GM19025 (cell line): ENCODE measurements around the gene TMEM156.

Experiments used
- ATAC-seq: cut with Tn5 transposase; IDR thresholded peaks from one replicate; pipeline ENCODE4 v1.9.1; 2021; ENCODE audit warnings: mild to moderate bottlenecking, low read depth, moderate library complexity; ENCODE audit not compliant: unreplicated experiment

Gene TMEM156, protein sequence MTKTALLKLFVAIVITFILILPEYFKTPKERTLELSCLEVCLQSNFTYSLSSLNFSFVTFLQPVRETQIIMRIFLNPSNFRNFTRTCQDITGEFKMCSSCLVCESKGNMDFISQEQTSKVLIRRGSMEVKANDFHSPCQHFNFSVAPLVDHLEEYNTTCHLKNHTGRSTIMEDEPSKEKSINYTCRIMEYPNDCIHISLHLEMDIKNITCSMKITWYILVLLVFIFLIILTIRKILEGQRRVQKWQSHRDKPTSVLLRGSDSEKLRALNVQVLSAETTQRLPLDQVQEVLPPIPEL

DNA sequence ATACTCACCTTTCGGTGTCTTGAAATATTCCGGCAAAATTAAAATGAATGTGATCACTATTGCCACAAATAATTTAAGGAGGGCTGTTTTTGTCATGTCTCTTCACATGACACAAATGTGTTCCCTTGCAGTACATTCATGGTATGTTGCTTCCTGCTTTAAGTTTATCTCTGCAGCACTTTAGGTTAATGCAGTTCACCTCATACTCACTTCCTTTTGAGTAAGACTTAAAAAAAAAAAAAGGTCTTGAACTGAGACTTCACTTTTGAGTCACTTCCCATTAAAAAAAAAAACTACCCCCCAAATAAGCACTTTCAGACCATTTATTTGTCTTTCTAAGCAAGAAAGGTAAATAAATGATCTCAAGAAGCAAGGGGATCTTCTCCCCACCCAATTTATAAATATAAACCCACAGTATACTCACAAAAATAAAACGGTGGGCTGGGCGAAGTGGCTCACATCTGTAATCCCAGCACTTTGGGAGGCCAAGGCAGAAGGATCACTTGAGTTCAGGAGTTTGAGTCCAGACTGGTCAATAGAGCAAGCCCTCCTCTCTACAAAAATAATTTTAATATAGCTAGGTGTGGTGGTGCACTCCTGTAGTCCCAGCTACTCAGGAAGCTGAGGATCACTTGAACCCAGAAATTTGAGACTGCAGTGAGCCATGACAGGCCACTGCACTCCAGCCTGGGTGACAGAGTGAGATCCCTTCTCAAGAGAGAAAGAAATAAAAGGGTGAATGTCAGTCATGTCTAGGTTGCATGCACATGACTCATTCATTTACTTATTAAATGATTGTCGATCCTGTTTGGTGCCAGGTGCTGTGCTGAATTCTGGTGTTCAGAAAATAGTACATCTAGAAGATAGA lies at the start of gene TMEM156:
Gene TMEM156 (minus strand): TSS at position 192 of the 868 bp plus-strand sequence. CDS start 96 bp downstream, at position 96.
- peak; percentile 42 for ATAC-seq

DNA sequence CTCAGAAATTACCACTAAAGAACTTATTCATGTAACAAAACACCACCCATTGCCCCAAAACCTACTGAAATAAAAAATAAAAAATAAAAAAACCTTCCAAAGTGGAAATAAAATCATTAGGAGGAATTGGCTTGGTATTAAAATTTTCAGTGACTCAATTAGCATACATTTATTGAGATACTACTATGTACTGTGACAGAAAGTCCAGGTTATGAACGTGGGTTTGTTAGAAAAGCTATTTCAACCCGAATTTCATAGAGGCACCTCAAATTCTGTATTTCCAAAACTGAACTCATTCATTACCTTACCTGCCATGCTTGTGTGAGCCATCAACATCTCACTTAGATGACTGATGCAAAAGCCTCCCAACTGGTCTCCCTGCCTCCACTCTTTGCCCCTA lies 46.6 kb upstream of the TMEM156 start:
- no peak for ATAC-seq

DNA sequence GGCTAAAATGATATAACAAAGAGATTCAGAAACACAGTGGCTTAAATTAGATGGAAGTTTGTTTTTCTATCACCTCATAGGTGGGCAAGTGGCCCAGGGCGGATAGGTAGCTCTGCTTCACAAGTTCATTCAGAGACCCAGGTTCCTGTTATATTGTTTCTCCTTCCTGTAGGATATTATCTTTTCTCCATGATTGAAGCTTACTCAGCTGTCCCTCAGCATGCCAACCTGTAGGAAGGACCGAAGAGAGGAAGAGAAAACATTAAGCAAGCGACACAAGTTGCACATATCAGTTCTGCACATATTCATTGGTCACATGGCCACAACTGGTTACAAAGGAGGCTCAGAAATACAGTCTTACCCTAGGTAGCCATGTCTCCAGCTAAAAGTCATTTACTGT lies 36.7 kb upstream of the TMEM156 start:
- ATAC-seq: no peak

DNA sequence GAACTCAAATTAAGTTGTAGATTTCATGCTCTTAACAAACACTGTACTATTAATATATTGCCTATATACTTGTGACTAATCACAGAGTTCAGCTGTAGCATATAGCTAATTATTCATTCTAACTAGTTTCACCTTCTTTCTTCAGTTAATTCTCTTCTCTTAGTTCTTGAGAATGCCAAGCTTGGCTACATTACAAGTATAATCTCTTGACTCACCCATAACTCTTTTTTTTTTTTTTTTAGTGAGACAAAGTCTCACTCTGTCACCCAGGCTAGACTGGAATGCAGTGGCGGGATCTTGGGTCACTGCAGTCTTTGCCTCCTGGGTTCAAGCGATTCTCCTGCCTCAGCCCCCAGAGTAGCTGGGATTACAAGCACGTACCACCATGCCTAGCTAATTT lies 35.2 kb upstream of the TMEM156 start:
- ATAC-seq: no peak

DNA sequence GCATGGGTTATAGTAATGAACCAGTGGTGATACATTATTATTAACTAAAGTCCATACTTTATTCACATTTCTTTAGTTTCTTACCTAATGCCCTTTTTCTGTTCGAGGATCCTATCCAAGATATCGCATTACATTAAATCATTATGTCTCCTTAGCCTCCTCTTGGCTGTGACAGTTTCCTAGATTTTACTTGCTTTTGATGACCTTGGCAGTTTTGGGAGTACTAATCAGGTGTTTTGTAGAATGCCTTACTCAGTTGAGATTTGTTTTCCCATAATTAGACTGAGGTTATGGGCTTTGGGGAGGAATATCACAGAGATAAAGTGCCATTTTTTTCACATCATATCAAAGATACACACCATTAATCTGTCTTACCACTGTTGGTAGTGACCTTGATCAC lies 34.8 kb upstream of the TMEM156 start:
- ATAC-seq: no peak

DNA sequence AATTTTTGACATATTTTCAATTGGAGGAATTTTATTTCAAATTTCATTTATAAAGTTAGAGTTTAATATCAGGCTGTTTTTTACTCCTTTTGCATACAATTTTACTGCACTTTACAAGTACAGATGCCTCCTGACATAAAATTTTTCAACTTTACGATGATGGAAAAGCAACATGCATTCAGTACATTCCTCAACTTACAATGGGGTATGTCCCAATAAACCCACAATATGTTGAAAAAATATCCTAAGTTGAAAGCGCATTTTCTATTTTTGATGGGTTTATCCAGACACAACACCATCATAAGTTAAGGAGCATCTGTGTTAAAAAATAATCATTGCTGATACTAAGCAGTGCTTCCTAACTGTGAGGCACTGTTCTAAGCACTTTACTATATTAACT lies 34.2 kb upstream of the TMEM156 start:
- ATAC-seq: no peak

DNA sequence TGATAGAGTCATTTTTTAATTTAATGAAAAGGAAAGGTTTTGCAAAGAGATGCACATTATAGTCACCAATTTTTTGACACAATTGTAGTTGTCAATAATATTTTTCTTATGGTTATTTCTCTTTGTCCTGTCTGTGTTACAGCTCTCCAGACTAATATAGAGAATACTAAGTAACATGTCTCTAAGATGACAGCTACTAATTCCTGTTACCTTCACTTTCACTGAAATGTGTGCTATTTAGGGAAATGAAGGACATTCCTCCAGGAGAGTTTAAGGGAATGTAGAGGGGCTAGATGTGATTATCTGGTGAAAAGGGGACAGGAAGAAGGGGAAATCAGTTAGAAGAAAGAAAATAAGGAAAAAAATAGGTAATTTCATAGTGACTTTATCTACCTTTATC lies 31.2 kb upstream of the TMEM156 start:
- ATAC-seq: no peak

DNA sequence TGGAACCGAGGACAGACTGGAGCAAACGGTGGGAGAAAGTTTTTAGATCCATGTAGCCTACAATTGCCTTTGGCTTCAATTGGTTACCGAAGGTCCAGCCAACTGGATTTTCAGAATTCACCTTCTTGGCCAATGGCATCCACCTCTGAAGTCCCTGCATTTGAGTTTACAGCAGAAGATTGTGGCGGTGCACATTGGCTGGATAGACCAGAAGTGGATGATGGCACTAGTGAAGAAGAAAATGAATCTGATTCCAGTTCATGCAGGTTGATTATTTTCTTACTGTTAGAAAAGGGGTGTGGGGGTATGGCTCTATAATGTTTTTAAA lies 30.5 kb upstream of the TMEM156 start:
- ATAC-seq: no peak

DNA sequence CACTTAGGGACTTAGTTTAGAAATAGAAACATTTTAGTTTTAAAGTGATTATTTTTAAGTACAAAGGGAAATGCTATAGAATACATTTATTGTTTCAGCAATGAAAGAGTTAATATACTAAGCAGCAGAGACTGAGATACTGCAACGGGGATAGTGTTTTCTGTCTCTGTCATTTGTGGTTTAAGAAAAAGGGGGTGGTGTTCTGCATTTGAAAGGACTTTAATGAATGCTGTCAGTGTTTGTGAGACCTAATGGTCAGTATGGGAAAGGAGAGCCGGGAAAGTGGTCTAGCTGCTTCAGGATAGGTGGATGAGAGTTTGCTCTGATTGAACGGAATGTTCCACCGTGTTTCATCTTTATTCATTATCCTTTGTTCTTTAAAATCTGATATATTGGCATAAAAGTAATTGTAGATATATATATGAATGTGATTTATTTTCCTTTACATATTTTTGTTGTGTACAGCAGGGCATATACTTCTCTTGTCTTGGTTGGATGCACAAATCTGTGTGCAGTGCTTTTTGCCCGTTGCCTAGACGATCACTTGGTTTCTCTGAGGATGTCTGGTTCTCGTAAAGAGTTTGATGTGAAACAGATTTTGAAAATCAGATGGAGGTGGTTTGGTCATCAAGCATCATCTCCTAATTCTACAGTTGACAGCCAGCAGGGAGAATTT lies 30.0 kb upstream of the TMEM156 start, which contains the start of gene KLHL5:
Gene KLHL5 (plus strand): TSS at position 139 of the 676 bp plus-strand sequence. CDS start 421 bp downstream, at position 560.
- ATAC-seq: no peak

DNA sequence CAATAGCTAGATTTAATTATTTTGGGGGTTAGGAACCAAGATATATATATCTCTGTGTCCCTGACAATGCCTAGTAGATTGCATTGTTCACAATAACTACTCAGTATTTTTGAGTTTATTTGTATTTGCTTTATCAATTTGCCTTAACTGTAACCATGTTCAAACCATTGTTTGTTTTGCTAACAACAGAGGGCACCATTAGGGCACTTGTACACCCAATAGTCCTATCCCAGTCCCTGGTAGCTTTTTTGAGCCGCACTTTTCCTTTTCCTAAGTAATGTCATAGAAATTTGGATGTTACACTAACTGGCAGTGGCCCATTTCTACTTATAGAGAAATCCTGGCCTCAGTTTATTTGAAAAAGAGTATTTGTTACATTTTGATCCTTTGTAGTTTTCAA lies 29.2 kb upstream of the TMEM156 start:
- no peak for ATAC-seq

DNA sequence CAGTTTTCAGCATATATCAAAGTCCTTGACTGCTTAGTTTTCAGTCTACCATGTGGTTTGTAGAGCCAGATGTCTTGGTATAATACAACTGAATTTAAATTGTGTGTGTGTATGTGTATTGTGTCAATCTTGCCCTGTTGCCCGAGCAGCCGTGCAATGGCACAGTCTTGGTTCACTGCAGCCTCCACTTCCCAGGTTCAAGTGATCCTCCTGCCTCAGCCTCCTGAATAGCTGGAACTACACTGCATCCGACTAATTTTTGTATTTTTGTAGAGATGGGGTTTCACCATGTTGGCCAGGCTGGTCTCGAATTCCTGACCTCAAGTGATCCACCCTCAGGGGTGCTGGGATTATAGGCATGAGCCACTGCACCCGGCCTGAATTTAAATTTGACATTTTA lies 23.8 kb upstream of the TMEM156 start:
- no peak for ATAC-seq

DNA sequence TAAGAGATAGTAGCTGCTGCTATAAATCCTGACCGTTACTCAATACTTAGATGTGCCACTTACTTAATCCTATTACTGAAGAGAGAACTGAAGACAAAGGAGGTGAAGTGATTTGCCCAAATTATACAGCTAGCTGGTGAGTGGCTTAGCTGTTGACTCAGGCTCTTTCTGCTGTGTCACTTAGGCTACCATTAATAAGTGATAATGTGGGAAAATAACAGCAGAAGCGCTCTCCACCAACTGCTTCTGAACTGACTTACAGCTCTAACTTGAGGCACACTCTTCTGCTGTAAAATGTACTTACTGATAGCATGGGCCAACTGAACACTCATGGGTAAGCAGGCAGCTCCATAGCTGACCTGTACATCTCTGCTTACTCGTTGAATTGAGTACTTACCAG lies 22.3 kb upstream of the TMEM156 start:
- ATAC-seq: no peak

DNA sequence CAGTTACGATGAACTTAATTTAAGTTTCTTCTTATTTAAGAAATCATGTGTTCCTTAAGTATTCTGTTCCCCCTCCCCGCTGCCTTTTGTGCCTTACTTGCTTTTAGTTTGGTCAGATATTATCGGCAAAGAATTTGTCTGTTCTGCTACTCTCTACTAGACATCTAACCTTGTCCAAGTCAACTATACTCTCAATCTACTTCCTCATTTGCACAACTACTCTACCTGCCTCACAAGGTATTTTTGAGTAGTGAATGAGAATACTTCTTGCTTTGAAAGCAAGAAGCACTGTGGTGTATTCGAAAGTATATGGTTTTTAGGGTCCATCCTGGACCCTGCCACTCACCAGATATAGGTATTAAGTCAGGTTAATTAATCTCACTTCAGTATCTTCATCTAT lies 21.8 kb upstream of the TMEM156 start:
- ATAC-seq: no peak

DNA sequence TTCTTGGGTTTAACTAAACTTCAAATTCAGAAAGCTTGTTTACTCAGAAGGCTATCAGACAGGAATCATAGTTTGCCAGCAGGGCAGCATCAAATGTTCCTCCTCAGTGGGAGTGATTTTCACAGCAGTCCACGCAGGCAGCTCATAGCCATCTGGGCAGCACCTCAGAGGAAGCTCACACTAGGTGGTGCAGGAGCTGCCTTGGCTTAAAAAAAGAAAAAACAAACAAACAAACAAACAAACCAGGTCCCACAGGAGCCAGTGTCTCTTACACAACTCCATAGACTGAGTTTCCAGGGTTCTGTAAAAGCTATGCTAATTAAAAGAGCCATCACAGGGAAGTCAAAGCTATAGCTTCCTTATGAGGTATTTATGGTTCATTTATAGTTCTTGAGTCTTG lies 19.3 kb upstream of the TMEM156 start:
- ATAC-seq: no peak

DNA sequence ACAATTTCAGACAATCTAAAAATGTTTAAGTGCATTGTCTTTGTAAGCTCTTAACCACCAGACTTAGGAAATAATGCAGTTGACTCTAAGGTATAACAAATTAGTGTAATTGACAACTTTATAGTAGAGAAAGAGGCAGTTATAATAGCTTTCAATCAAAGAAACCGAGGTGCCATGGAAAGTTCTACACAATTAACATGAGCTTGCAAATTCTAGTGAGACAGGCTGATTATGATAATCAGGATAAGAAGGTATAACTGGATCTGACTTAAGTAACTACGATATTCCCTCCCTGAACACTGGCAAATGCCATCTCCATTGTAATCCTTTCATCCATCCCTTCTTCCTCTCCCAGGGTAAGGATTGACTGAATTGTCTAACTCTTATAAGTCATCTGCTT lies 18.4 kb upstream of the TMEM156 start:
- ATAC-seq: no peak

DNA sequence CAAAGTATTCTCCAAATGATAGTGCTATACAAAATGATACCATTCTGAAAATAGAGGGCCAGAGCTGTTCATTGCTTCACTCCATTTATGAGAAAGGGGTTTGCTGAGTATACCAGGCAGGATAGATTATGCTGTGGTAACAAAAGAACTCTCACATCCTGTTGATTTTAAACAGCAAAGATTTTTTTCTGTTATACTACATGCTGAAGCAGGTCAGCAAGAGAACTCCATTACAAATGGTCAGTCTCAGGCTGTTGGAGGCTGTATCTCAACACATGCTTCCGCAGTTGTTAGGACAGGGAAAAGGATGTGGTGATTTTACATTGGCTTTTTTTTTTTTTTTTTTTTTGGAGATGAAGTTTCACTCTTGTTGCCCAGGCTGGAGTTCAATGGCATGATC lies 16.1 kb upstream of the TMEM156 start:
- no peak for ATAC-seq

DNA sequence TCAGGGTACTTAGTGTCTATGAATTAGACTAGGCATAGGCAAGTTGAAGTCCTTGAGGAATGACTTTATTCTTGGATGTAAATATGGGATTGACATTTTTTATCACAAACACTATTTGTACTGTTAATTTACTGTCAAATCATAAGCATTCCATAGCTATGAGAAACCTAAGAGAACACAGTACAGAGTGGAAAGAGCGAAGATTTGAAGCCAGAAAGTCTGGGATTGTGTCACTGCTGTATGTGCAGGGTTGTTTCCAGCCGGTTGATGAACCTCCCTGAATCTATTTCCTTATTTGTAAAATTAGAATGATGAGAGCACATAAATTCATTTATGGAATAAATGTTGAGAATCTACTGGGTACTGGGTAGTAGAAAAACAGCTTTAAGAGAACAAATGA lies 15.5 kb upstream of the TMEM156 start:
- no peak for ATAC-seq

DNA sequence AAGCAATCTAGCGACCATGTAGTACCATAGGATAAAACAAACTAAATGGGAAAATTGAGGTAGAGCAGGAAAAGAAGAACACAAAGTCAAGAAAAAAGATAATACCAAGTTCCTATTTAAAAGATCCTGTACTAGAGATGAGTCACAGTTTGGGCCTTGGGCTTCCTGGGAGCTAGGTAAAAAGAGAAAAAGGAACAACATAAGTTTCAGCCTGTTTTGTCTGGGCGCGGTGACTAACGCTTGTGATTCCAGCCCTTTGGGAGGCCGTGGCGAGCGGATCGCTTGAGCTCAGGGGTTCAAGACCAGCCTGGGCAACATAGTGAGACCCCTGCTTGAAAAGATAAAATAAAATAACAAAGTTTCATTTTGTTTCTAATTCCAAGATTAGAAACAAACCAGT lies 14.0 kb upstream of the TMEM156 start:
- ATAC-seq: no peak

DNA sequence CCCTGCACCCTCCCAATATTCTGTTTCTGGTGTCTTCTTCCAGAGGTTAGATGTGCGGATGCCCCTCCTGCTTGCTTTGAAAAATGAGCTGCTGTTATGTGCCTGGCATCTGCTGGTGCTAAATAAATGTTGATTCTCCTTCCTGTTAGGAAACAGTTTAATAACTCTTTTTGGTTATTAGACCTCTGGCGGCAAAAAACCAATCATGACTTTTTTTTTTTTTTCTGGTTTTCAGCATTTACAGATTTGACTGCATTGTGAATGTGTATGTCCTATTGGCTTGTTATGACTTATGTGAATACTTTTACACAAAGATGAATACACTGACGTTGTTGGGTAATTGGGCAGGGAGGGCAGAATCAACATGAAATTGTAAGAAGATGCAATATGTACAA lies 13.6 kb upstream of the TMEM156 start:
- ATAC-seq: no peak

DNA sequence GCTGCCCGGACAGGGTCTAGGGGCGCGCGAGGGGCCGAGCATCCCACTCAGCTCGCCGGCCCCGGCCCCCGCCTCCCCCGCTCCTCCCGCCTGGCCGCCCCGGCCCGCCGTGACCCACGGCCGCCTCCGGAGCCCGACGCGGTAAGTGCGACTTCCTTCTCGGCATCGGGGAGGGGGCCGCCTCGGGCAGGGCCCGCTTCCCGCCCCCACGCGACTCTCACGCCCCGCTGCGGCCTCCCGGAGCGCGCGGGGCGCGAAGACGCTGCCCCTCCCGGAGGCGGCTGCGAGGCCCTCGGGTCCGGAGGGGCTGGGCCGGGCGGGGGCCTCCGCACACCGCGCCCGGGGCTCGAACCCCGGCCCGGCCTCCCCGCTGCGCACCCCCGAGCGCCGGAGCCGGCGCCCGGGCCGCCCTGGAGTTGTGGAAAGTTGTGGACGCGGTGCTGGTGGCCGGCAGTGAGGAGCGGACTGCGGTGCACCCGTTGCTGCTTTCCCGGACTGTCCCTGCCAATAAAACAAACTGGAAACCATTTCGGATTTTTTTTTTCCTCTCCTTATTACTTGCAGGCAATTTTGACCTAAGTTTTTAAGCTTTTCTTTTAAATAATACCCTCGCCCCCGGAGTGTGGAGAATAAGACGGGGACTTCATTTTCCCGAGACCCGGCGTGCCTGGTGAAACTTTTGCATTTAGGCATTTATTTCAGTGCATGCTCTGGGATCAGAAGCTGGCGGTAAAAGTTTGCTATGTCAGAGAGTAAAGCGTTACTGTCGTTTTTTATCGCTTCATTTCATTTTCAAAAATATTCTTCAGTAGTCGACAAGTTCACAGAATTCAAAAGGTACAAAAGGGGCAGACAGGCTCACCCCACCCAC lies 13.0 kb upstream of the TMEM156 start:
- ATAC-seq: no peak
